HG03442 (cell line): ENCODE data around the gene PEAR1.

Experiments used
- ATAC-seq: cut with Tn5 transposase; IDR thresholded peaks from one replicate; pipeline ENCODE4 v1.9.1; 2021; ENCODE audit warnings: mild to moderate bottlenecking, moderate library complexity; ENCODE audit not compliant: unreplicated experiment

The PEAR1 gene, protein sequence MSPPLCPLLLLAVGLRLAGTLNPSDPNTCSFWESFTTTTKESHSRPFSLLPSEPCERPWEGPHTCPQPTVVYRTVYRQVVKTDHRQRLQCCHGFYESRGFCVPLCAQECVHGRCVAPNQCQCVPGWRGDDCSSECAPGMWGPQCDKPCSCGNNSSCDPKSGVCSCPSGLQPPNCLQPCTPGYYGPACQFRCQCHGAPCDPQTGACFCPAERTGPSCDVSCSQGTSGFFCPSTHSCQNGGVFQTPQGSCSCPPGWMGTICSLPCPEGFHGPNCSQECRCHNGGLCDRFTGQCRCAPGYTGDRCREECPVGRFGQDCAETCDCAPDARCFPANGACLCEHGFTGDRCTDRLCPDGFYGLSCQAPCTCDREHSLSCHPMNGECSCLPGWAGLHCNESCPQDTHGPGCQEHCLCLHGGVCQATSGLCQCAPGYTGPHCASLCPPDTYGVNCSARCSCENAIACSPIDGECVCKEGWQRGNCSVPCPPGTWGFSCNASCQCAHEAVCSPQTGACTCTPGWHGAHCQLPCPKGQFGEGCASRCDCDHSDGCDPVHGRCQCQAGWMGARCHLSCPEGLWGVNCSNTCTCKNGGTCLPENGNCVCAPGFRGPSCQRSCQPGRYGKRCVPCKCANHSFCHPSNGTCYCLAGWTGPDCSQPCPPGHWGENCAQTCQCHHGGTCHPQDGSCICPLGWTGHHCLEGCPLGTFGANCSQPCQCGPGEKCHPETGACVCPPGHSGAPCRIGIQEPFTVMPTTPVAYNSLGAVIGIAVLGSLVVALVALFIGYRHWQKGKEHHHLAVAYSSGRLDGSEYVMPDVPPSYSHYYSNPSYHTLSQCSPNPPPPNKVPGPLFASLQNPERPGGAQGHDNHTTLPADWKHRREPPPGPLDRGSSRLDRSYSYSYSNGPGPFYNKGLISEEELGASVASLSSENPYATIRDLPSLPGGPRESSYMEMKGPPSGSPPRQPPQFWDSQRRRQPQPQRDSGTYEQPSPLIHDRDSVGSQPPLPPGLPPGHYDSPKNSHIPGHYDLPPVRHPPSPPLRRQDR

DNA sequence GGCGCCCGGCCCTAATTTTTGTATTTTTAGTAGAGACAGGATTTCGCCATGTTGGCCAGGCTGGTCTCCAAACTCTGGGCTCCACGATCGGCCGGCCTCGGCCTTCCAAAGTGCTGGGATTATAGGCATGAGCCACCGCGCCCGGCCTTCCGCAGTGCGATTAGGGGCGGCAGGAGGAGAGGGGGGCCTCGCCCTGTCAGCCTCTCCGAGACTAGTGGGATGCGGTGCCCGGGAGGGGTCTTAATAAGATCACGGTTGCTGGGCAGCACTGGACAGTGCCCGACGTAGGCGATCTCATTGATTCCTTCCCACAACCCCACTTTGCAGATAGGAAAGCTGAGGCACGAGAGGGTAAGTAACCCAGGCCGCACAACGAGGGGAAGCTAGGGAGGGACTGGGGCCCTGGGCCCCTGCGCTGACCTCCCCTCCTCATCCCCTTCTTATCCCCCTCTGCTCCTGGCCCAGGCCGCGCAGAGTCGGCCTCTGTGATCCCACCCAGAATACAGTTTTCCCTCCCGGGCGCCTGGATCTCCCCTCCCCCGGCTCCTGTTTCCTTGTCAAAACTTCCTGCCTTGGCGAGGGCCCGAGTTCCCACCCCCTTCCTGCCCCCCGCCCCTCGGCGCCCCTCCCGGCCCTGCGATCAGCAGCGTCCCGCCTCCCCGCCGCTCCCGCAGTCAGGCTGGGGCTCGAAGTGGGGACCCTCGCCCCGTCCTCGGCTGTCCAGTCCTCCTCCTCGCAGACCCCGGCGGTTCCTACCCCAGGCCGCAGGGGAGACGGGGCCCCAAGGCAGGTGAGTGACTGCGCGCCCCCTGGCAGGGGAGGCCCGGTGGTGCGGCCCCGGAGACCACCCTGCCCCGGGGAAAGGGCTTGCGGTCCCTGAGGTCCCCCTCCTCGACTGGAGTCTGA lies at the start of gene PEAR1:
Gene PEAR1, plus strand, starts transcription at position 671 of the 906 bp plus-strand sequence. CDS start 10,209 bp downstream, outside the sequence.
- no peak for ATAC-seq

GRCh38 chr1:156844102-156844501 lies 49.4 kb upstream of the PEAR1 start:
- no peak for ATAC-seq

DNA sequence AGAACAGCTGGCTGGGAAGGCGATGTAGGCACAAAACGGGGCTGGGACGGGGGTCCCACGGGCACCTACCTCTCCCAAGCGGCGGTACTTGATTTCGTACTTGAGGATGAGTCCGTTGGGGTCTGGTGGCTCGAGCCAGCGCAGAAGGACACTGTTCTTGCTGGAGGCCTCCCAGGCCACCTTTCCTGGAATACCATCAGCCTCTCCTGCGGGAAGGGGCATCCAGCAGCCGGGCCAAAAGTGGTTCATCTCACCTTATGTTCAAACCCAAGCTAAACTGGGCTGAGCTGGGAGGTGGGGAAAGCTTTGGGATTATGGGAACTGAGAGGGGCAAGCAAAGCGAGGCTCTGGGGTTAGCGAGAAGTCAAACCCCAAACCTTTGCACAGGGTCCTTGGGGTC lies 48.9 kb upstream of the PEAR1 start:
- no peak for ATAC-seq

DNA sequence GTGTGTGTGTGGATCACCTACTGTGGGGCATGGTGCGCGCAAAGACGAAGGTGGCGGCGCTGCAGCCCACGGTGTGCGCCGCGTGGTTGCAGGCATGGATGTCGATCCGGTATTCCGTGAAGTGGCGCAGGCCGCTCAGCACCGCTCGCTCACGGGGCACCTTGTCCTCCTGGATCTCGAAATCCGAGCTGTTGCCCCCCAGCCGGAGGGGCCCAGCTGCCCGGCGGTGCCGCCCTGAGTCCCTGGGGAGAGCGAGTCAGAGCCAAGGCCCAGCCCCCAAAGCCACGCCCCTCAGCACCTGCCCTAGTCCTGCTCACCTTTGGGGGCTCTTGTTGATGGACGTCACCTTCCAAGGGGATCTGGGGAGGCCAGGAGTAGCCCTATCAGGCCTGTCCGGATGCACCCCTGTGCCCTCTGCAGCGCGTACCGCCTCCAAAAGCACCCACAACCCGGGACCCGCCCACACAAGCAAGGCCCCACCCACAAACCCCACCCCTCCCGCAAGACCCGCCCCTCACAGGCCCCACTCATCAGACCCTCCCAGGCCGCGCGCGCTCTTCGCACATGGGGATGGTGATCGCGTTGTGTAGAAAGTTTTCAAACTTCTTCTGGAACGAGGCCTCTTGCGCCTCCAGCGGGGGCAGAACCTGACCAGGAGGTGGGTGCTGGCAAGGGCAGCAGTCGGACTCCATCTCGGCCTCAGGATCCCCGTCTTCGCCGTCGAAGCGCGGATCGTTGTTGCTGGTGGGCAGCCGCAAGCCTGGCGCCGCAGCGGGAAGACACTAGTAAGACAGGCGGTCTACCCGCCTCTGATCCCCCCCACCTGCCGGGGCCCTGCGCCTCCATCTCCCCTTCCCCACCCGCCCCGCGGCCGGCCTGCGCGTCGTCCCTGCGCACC lies 48.2 kb upstream of the PEAR1 start:
- no peak for ATAC-seq

DNA sequence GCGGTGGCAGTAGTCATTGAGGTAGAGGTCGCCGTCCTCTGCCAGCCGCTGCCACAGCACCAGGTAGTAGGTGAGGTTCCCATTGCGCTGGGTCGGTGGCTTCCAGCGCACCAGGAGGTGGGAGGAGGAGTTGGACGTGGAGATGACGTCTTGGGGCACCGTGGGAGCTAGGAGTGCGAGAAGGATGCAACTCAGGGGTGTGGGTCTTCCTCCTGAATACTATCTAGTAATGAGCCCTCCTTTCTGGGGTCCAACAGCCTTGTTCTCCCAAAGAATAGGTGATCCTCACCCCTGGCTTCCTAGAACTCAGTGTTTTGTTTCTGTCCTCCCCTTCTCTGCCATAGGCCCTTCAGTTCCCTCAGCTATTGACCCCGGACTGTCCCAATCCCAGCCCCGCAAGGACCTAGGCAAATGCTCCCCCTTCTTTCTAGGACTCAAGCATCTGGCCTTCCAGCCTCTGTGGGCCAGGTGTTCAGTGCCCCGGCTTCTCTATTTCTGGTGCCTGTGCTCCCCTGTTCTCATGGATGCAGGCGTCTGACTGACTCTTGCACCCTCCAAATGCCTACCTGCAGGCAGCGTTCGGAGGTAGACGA lies 47.5 kb upstream of the PEAR1 start:
- no peak for ATAC-seq

DNA sequence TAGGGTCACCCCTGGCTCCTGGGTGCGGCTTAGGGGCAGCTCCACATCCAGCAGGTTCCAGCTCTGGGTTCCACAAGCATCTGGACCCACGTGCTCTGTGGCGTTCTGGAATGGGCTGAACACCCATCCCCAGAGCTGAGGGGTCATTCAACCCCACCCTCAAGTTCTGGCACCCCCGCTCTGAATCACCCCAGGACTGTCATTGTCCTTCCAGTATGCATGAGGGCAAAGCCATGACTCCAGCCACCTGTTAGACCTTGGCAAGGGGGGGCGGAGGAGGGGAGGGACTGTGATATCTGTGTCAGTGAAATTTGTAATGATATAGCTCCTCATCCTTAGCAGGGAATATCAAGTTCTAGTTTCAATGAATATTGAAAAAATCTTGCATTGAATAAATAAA lies 46.9 kb upstream of the PEAR1 start:
- ATAC-seq, result no peak

DNA sequence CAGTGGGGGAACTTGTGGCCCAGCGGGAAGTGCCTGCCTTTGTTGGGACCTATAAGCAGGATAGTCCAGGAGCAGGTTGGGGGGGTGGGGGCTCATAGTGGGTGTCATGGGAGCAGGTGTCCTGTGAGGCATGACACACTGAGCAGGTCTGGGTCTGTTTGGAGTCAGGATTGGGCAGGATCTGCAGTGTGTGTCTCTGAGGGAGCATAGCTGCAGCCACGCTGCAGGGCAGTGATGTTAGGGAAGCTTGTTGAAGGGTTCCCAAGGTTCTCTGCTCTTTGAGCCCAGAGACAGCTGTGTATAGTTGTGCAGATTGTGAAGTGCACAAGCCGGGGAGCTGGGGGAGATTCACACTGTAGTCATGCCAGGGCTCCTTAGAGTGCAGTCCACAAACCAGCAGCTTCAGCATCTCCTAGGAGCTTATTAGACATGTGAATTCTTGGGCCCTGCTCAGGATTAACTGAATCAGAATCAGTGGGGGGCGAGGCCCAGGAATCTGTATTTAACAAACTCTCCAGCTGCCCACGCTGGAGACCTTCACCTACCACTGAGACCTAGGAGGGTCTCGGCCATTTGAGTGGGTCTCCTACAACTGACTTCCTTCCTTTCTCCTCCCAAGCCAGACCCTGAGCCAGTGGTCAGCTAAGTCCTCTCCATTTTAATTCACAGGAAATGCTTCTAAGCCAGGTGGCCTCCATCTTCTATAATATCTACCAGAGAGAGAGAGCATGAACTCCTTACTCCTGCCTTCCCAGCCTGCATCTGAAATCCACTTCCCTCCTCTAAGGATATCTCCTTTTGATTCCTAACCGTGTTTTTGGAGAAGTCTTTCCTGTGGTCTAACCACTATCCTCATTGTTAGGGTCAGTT lies 45.7 kb upstream of the PEAR1 start:
- no peak for ATAC-seq

DNA sequence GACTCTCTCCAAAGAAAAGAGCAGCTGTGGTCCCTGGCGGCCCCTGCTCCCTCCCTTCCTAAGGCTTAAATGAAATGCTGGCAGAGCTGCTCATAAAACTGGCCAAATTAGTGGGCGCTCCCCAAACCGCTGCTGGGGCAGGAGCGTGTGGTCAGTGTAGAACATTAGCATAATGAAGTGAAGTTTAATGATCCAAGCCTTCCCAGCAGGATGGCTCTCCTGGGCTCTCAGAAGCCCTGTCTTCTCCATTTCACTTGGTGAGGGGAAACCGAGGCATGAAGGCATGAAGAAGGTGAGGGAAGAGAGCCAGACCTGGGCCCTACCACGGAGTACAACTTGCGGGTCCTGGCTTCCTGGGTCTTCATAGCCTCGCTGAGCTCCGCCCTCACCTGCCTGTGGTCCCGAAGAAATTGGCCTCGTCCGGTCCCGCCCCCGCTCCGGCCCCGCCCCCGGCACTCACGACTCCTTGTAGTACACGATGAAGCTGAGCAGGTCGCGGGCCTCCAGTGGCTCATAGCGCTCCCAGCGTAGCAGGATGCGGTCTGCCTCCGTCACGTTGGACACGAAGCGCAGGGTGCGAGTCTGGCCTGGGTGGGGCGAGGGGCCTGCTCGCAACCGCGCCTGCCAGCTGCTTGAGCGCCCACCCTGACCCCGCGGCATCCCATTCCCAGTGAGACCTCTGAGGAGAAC lies 44.9 kb upstream of the PEAR1 start:
- ATAC-seq, result no peak

- ATAC-seq, result no peak
Observed at GRCh38 chr1:156849151-156849496, 44.4 kb upstream of the PEAR1 start.

DNA sequence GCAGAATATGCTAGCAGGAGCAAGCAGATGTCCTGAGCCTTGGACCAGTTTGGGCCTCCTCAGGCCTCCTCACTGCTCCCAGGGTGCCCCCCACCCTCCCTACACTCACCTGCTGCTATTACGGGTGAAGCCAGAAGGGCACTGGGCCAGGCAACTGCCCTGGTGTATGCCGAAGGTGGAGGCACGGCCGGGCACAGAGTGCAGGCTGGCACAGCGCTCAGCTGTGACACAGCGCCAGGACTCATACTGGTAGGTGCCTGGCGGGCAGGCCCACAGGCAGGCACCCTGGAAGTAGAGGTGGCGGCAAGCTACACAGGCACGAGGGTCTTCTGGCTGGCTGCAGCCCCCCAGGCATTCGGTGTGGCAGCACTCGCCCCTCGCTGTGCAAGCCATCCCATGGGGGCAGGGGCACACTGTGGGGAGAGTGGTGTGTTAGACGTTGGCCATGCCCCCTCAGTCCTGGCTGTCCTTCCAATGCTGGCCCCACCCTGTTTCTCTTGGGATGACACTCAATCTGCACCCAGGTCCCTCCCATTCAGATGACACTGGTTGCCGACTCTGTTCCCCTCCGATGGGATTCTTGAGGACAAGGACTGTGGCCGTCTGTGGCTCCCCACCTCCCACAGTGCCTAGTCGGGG lies 41.6 kb upstream of the PEAR1 start:
- no peak for ATAC-seq

DNA sequence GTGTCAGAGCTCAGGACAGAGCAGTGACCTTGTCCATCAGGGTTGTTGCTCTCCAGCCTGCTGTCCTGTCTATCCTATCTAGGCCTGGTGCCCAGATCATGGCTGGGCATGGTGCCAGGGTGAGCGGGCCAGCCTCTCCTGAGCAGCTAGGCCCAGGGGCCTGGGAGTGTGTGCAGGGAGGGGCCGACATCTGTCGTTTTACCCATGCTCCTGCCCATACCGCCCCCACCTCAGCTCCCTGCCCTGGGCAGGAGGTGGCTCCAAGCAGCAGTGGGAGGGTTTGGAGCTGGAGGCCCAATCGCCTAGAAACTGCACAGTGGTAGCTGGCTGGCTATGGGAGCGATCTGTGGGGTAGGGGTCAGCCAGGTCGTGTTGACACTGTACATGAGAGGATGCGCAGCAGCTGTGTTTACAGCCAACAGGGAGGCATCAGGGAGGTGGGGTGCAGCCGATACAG lies 41.1 kb upstream of the PEAR1 start:
- ATAC-seq, result no peak

- ATAC-seq, result no peak
Observed at GRCh38 chr1:156853761-156854160, 39.8 kb upstream of the PEAR1 start.

GRCh38 chr1:156854634-156855033 lies 38.9 kb upstream of the PEAR1 start:
- ATAC-seq, result no peak

- no peak for ATAC-seq
Observed at GRCh38 chr1:156856282-156856785, 37.2 kb upstream of the PEAR1 start.

DNA sequence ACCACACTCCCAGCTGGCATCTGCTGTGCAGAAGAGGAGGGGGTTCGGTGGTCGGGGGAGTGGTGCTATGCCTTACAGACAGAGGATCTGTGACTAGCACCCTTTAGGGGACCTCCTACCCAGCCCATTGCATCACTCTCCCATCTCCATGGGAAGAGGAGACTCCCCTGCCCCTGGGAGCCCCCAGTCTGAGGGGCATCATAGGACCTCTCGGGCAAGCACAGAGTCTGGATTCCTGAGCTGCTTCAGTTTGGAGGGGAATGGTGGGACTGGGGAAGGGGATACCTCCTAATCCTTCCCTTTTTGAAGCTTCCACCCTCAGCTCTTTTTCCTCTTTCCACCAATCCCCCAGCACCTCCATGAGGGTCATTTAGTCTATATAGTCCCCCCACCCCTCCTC lies 36.0 kb upstream of the PEAR1 start:
- no peak for ATAC-seq

GRCh38 chr1:156858555-156858956 lies 35.0 kb upstream of the PEAR1 start:
- no peak for ATAC-seq

GRCh38 chr1:156858959-156859522 lies 34.5 kb upstream of the PEAR1 start, which contains the start of gene INSRR:
Gene INSRR, minus strand, starts transcription at chr1:156859117. Its CDS starts 496 bp downstream, at chr1:156858621.
- no peak for ATAC-seq
